PC-9 (cell line): ENCODE measurements around the gene SMIM30.

ENCODE experiments used
- CTCF ChIP-seq: fragments of 200-600 bp; sonication (generic); conservative IDR thresholded peaks from 2 replicates; pipeline ENCODE4 v1.6.1; 2017; ENCODE audit warnings: mixed run types, antibody characterized with exemption, mild to moderate bottlenecking, moderate library complexity
- EZH2 ChIP-seq: fragments of 200-600 bp; sonication (generic); IDR thresholded peaks from 2 replicates; pipeline ENCODE4 v1.8.0; 2017; ENCODE audit warnings: antibody characterized with exemption, low read depth

GRCh38 chr7:113131367-113131766 lies 13.0 kb upstream of the SMIM30 start:
- TF ChIP-seq CTCF (no peak), EZH2 (no peak)
